ENCODE measurements around the gene SNED1. TPM values are rescaled to one million over a fixed set of nuclear protein-coding genes. Genes with fewer than 3 reads are reported as not detected.
A peak's percentile ranks its signal among the peaks of the same experiment; 100 is the strongest.

The SNED1 gene
- total RNA-seq, 2 donors from 2014 or later = 12.2 to 31.9 TPM

DNA sequence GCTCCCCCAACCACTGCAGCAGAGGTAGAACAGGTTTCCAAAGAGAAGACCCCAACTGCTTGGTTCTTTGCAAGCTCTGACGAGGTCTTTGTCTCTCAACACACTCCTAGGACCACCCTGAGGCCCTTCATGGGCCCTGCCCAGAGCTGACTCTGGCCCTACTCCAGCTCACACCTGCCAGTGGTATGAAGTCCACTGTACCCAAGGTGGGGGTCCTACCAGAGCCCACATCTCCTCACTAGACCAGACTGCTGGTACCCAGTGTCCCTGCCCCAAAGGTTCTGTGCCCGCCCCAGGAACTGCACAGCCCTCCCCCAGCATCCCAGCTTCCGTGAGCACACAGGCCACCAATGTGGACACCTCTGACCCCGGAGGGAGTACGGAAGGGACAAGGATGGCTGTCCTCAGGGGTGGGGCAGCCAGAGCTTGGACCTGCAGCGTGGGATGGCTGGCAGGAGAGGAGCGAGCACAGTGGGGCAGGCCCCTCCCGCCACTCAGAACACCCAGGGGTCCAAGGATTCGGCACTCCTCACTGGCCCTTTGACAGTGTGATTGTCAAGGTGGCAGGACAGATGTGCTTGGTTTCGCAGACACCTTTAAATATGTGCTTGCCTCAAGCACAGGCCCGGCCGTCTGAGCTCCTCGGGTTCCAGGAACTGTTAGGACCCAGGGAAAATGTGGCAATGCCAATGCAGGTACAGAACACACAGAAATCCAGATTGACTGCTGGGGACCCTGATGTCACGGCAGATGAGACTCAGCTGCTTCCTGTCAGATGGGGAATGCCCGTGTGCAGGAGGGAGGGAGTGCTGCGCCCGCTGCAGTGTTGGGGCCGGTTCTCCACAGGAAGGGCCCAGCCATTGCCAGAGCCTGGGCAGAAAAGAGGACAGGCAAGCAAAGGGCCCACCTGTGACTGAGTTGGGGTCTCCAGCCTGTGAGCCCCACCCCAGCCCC lies 52.5 kb downstream of the SNED1 start:
- intact Hi-C loops (cut with DNase I) = no loop called here
- no peak for DNase-seq
- no peak for ATAC-seq

DNA sequence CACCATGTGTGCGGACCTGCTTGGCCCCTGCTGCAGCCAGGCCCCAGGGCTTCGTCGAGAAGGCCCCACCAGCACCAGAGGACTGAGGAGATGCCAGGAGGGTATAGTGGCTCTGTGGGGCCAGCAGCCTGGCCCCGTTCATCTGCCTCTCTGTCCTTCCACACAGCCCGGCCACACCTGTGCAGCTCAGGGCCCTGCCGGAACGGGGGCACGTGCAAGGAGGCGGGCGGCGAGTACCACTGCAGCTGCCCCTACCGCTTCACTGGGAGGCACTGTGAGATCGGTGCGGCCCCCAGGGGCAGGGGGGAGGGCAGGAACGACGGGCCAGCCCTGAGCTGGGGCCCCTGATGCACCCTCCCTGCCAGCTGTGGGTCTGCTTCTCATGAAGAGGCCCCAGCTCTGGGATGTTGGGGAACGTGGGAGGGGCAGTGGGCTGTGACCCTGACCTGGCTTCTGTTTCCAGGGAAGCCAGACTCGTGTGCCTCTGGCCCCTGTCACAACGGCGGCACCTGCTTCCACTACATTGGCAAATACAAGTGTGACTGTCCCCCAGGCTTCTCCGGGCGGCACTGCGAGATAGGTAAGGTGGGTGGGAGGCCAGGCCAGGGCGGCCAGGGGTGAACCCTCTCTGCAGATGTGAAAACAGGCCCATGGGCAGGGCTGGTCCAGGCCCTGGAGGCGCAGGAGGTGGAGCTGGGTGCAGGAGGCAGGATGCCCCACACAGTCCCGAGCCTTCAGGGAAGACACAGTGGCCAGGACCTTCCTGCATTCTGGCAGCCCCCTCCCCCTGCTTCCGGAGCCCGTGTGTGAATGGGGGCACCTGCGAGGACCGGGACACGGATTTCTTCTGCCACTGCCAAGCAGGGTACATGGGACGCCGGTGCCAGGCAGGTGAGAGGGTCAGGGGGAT lies 53.4 kb downstream of the SNED1 start:
- ATAC-seq (no peak), DNase-seq (no peak)
- intact Hi-C loops (cut with DNase I) = no loop called here

DNA sequence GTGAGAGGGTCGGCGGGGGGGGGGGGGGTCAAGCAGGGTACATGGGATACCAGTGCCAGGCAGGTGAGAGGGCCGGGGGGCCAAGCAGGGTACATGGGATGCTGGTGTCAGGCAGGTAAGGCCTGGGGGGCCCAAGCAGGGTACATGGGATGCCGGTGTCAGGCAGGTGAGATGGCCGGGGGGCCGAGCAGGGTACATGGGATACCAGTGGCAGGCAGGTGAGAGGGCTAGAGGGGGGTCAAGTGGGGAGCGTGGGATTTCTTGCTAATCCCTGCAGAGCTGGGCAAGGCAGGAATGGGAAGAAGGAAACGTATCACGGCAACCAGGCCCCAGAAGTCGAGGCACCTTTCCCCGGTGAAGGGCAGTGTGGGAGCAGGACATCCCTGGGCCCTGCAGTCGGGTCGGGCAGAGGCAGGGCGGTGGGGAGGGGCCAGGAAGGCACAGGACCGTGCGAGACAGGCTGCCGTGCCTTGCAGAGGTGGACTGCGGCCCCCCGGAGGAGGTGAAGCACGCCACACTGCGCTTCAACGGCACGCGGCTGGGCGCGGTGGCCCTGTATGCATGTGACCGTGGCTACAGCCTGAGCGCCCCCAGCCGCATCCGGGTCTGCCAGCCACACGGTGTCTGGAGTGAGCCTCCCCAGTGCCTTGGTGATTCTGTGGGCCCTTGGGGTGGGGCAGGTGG lies 54.4 kb downstream of the SNED1 start:
- DNase-seq = no peak
- ATAC-seq = no peak
- intact Hi-C loops (cut with DNase I) = no loop called here

DNA sequence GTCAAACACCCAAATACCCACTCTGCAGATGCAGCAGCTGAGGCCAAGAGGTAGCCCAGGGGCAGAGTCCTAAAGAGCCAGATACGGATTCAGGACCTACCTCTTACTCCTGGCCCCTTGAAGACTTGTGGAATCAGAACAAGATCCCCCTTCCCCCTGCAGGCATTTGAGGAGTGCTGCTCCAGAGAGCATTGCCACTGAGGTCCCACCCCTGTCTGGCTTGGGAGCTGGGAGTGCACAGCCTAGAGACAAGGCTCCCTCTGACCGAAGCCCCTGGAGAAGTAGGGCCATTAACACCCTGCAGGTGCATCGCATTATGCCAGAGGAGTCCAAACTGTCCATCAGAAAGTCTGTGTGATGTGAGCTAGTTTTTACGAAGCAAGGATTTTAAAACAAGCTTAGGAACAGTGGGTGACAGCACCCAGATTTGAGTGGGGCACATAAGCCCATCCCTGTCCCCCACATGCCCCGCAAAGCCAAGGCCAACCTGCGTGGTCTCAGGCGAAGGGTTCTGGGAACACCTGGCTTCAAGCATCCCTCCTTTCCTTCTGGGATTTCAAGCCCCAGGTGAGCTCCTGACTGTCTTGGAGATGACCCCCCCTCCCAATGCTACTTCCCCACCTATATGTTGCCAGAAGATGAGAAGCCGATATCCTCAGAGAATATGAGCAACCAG lies 55.3 kb downstream of the SNED1 start:
- DNase-seq = no peak
- intact Hi-C loops (cut with DNase I) = no loop called here
- no peak for ATAC-seq

DNA sequence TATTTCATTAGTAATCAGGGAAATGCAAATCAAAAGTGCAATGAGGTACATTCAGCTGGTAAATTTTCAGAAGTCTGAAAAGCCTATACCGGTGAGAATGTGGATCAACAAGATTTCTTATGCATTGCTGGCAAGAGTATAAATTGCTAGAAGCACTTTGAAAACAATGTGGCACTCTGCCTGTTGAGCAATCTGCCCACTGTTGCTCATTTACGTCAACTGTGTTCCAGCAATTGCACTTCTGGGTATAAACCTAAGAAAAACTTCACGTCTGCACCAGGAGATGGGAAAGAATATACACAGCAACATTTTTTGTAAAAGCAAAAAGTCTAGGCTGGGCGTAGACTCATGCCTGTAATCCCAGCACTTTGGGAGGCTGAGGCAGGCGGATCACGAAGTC lies 62.9 kb downstream of the SNED1 start:
- DNase-seq (no peak), ATAC-seq (no peak)
- intact Hi-C loops (cut with DNase I) = no loop called here

DNA sequence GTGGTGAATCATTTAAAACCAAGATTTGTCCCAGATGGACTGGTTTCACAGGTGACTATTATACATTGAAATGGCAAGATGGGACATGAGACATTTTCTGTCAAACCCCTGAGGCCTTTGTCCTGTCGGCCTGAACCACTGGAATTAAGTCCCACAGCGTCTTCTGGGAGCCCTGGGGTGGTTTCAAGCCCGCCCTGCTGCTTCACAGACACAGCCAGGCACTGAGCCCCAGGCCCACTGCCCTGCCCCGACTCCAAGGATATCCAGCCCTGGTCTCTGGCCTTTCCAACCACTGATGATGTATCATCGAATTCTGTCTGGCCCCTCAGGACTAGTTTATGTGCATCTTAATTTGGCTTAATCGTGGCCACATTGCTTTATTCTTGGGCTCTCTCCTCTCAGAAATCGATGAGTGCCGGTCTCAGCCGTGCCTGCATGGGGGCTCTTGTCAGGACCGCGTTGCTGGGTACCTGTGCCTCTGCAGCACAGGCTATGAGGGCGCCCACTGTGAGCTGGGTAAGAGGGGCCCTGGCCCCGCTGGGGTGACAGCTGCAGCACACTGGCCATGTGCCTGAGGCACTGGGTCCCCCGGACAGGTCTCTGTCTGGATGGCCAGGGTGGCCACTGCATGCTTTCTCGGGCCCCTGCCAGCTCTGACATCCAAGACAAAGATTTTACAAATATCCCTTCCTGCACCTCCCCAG lies 64.1 kb downstream of the SNED1 start:
- intact Hi-C loops (cut with DNase I) = no loop called here
- ATAC-seq (no peak), DNase-seq (no peak)

DNA sequence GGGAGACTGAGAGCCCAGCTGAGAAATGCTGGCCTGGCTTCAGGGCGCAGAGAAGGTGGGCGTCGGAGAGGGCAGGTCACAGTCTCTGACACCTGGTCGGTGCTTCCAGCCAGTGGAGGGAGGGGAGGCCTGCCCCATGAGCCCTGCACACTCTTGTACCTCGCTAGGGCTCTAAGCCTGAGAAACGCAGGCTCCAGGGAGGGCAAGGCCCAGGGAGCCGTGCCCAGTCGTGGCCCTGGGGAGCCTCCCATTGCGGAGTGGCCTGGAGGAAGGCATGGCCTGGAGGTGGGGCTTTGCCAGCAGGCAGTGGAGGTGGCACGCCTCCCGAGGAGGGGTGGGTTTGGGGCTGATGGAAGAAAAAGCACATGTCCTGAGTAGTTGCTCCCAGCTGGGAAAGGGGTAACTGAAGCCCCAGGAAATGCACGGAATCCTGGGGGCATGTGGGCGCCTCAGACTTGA lies 64.7 kb downstream of the SNED1 start:
- intact Hi-C loops (cut with DNase I) = no loop called here
- DNase-seq = no peak
- peak in 1 of 2 donors; percentile 47 for ATAC-seq

DNA sequence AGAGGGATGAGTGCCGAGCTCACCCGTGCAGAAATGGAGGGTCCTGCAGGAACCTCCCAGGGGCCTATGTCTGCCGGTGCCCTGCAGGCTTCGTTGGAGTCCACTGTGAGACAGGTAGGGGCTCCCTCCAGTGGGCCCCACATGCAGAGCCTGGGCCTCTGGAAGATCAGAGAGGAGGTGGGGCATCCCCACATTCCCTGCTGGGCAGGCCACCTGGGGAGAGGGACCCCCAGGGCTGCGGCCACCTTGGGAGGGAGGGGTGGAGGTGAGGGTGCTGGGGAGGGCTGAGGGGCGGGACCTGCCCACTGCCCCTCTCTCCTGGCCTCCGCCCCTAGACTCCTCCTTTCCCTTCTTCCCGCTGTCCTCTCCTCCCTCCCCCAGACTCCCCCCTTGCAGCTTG lies 65.2 kb downstream of the SNED1 start:
- no peak for DNase-seq
- peak in 1 of 2 donors; percentile 3 for ATAC-seq
- intact Hi-C loops (cut with DNase I) = no loop called here

DNA sequence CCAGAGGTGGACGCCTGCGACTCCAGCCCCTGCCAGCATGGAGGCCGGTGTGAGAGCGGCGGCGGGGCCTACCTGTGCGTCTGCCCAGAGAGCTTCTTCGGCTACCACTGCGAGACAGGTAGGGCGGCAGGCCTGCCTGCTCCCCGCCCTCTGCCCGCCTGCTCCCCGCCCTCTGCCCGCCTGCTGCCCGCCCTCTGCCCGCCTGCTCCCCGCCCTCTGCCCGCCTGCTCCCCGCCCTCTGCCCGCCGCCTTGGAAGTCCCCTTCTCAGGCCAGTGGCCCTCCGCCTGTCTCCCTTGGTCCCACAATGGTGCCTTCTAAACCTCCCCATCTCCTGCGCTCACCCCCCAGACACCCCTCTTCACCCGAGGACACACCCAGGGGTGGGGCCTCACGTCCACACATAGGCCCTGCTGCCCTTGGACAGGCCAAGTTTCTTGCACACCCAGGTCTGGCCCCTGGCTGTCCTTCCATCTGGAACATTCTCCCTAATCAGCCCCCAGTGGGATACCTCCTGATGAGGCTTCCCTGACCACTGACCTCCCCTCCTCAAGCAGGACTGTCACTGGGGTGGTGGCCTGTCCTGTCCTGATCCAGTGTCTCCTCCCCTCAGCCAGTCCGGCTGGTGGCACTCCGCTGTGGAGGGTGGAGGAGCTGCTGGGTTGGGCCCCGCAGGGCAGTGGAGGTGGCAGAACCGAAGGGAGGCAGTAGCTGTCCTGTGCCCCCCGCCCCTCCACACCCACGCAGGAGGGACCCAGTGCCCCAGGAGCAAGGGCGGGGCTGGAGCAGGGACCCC lies 65.8 kb downstream of the SNED1 start:
- intact Hi-C loops (cut with DNase I) = no loop called here
- no peak for DNase-seq

DNA sequence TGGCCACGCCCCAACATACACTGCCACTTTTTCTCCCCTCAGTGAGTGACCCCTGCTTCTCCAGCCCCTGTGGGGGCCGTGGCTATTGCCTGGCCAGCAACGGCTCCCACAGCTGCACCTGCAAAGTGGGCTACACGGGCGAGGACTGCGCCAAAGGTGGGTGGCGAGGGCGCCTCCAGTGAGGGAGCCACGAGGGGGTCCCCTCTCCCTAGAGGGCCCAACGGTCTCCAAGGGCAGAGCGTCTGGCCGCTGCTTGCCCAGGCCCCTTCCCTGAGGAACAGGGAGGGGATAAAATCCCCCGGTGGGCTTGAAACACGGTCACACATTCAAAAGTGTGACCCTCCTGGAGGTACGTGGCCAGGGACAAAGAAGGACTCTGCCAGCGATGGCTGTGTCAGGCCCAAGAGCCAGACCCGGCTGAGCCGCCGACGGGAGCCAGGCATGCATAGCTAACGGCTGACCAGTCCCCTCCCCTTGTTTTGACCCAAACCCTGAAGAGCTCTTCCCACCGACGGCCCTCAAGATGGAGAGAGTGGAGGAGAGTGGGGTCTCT lies 66.5 kb downstream of the SNED1 start:
- ATAC-seq = no peak

More for the DNA sequence above, 65.8 kb downstream of the SNED1 start:
- ATAC-seq = peak; percentile 48 to 67

DNA sequence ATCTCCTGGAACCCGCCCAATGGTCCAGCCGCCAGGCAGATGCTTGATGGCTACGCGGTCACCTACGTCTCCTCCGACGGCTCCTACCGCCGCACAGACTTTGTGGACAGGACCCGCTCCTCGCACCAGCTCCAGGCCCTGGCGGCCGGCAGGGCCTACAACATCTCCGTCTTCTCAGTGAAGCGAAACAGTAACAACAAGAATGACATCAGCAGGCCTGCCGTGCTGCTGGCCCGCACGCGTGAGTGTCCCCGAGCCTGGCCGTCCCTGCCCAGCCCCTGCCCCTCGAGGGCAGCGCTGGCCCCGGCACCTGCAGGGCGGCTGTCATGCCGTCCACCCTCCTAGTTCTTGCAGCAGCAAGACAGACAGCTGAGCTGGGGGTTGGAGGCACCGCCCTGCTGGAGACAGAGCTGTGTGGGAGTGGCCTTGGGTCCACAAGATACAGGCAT lies 67.0 kb downstream of the SNED1 start:
- ATAC-seq (no peak), DNase-seq (no peak)
- intact Hi-C loops (cut with DNase I) = no loop called here

More for the DNA sequence above, 66.5 kb downstream of the SNED1 start:
- intact Hi-C loops (cut with DNase I) = no loop called here
- DNase-seq = no peak

DNA sequence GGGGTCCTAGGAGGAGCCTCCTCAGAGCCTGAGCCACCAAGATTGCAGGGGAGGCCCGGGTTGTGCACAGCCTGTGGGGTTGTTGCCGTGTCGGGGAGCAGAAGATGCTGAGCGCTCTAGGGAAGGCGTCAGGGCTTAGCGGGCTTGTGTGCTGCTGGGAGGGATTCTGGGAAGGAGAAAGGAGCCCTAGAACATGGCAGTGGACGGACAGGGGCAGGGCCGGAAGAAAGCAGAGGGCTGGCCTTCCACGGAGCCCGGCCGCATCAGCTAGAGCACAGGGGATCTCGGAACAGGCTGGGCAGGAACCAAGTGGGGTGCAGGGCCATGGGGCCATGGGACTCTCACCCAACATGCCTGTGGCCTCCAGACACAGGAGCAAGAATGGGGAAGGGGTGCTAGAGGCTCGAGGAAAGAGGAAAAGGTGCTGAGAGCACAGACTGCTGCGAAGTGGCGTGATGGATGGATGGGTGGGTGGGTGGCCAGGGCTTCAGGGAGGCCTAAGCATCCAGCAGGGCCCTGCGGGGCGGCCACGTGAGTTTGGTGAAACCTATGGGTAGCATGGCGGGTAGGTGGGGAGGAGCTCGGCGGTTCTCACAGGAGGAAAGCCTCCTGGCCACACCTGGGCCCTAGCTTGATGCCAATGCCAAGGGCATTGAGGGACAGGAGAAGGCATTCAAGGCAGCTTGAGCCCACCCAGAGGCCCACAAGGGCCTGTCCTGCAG lies 67.9 kb downstream of the SNED1 start:
- DNase-seq = no peak
- intact Hi-C loops (cut with DNase I) = no loop called here
- ATAC-seq = no peak

DNA sequence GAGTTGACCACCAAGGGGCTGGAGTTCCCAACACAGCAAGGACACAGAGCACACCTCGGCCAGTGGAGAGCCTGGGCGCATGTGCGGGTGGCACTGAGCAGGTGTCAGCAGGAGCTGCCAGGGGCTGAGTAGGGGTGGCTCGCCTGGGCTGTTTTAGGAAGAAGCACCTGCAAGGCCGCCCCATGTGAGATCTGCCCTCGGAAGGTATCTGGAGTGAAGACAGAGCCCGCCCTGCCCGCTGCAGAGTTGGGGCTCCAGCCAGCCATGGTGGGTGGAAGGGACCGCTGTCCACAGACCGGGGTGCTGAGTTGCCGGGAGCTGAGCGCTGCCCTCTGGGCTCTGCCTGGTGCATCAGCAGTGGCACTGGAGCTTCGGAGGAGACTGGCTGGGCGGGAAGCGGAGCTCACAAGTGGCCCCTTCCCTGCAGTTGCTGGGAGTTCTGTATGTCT lies 68.5 kb downstream of the SNED1 start:
- DNase-seq (no peak), ATAC-seq (no peak)
- intact Hi-C loops (cut with DNase I) = no loop called here

DNA sequence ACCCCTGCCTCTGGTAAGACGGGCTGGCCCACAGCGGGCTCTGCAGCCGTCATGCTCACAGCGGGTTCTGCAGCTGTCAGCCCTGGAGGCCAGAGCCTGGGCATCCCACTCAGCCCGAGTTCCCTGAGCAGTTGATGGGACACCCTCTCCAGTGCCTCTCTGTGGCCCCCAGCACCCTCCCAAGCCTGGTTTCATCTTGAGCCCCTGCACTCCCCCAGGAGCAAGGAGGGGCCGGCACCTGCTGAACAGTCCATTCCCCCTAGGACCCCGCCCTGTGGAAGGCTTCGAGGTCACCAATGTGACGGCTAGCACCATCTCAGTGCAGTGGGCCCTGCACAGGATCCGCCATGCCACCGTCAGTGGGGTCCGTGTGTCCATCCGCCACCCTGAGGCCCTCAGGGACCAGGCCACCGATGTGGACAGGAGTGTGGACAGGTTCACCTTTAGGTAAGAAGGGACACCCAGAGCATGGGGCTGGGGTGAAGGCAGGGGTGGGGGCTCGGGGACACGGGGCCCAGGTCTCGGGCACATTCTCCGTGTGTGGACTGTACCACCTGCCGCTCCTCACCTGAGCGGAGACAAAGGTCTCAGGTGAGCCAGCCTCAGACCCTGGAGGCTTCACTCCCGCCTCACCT lies 69.2 kb downstream of the SNED1 start:
- DNase-seq = no peak
- intact Hi-C loops (cut with DNase I) = no loop called here
- no peak for ATAC-seq

DNA sequence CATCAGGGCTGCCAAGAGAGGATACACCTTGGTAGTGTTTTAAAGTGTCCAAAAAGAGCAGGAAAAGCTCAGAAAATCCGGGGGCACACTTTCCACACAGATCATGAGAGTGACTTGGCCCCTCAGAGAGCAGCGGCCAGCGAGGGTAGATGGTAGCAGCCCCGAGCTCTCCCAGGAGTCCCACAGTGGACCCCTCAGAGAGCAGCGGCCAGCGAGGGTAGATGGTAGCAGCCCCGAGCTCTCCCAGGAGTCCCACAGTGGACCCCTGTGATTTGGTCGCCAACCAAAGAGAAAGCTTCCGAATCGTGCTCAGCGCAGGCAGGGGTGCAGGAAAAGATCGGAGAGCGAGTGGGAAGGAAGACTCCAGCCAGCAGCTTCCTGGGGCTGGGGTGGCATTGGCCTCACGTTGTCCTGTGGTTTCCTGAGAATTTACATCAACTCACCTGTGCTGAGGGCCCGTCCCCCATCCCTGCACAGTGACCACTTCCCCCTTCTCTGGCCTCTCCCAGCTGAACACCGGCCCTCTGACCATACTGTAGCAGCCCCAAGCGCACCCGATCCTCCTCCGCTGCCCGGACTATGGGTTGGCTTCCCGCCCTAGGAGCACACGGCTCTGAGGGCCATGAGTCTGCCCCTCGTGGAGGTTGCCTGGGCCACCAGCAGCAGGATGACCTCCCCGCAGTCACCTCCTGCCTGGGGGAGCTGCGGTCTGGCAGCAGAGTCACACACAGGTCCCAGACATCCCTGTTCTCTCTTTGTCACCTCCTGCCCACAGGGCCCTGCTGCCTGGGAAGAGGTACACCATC lies 69.9 kb downstream of the SNED1 start:
- ATAC-seq = no peak
- intact Hi-C loops (cut with DNase I) = no loop called here
- DNase-seq = no peak
